ENCODE measurements around the gene RASAL3. TPM values are rescaled to one million over a fixed set of nuclear protein-coding genes. Genes with fewer than 3 reads are reported as not detected.

RASAL3 gene
- total RNA-seq, 1 donor from 2014 or later = not detected

DNA sequence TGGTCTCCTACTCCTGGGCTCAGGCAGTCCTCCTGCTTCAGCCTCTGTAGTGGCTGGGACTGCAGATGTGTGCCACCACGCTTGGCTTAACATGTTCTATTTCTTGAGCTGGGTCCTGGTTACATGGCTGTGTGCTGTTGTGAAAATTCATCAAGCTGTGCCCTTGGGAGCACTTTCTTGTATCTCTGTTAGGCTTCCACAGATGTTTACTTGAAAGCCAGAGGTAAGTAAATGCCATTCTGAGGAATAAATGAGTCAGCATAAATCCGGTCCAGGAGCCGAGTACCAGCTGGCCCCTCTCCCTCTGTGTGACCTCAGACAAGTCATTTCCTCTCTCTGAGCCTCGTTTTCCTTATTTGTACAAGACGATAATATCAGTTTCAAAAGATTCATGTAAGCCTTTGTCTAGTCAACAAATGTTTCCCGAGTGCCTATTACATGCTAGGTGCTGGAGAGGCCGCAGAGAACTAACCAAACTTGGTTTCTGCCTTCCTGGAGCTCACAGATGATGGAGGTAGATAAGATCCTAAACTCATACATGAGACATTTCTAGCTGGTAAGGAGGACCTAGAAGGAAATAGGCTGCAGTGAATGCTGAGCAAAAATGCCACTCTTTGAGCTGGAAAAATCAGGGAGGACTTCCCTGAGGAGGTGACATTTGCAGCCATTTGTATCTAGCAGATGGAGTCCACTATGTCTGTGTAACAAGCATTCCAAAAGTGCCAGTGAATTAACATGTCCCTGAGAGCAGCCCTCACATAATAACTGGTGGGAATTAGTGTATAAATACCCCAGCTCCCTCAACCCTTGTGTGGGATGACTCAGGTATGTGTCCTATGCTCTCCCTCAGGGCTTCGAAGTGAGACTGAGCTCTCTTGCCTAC is 2.7 kb upstream of the RASAL3 start:
- H3K27me3 Mint-ChIP-seq (ENCODE audit: unreplicated experiment) = peaks cover 22% of the 10 kb centered on the region
- no peak for TF ChIP-seq CTCF (IDR thresholded peaks at IDR 0.05)
- H3K36me3 Mint-ChIP-seq (ENCODE audit: unreplicated experiment) = no peaks in the 10 kb centered on the region
- DNase-seq (ENCODE audit: extremely low spot score, unreplicated experiment) = no peak
- H3K4me3 Mint-ChIP-seq (ENCODE audit: unreplicated experiment) = no peak overlapping the region
- H3K27ac Mint-ChIP-seq (ENCODE audit: unreplicated experiment) = no peak overlapping the region
- H3K4me1 Mint-ChIP-seq (ENCODE audit: unreplicated experiment) = no peaks in the 10 kb centered on the region
- H3K9me3 Mint-ChIP-seq (ENCODE audit: unreplicated experiment) = no peaks in the 10 kb centered on the region

DNA sequence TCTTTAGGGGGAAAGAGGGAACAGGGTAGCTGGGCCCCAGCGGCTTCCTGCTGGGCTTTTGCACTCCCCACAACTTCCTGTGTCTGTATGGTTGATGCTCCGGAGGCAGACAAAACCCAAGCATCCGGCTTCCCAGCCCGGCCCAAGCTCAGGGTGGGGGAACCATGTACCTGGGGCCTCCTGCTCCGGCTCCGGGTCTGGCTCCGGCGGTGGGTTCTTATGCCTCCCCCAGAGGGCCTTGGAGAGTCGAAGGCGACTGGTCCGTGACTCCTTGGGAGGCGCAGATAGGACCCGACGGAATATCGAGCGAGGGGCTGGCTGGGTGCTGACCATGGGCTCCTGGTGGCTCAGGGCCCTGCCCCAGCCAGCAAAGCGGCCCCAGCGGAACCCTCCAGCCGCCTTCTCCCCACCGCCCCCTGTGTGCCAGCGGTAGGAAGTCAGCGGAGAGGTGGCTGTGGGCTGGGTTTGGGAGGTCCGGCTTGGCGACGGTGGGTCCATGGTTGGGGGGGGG is 428 bp downstream of the RASAL3 start:
- H3K4me3 Mint-ChIP-seq (ENCODE audit: unreplicated experiment) = no peak overlapping the region
- peaks cover 20% of the 10 kb centered on the region for H3K27me3 Mint-ChIP-seq (ENCODE audit: unreplicated experiment)
- TF ChIP-seq CTCF (IDR thresholded peaks at IDR 0.05) = no peak
- DNase-seq (ENCODE audit: extremely low spot score, unreplicated experiment) = no peak
- H3K36me3 Mint-ChIP-seq (ENCODE audit: unreplicated experiment) = no peaks in the 10 kb centered on the region
- H3K9me3 Mint-ChIP-seq (ENCODE audit: unreplicated experiment) = no peaks in the 10 kb centered on the region
- H3K4me1 Mint-ChIP-seq (ENCODE audit: unreplicated experiment) = no peaks in the 10 kb centered on the region
- no peak overlapping the region for H3K27ac Mint-ChIP-seq (ENCODE audit: unreplicated experiment)

DNA sequence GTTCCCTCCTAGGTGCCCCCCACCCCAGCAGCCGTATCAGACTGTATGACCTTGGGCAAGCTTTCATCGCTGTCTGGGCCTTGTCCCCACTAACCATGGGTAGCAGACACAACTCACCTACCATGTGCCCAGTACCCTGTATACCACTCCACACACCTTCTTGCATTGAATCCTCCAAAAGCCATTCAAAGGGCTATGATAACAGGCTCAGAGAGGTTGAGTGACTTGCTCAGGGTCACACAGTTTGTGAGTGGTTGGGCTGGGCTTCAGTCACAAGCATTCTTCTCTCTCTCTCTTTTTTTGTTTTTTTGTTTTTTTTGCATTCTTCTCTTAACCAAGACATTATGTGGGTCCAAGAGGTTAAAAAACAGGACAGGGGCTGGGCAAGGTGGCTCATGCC is 2.6 kb downstream of the RASAL3 start:
- H3K9me3 Mint-ChIP-seq (ENCODE audit: unreplicated experiment) = no peaks in the 10 kb centered on the region
- peaks cover 3% of the 10 kb centered on the region for H3K4me1 Mint-ChIP-seq (ENCODE audit: unreplicated experiment)
- TF ChIP-seq CTCF (IDR thresholded peaks at IDR 0.05) = no peak
- no peak for DNase-seq (ENCODE audit: extremely low spot score, unreplicated experiment)
- H3K27ac Mint-ChIP-seq (ENCODE audit: unreplicated experiment) = no peak overlapping the region
- no peak overlapping the region for H3K4me3 Mint-ChIP-seq (ENCODE audit: unreplicated experiment)
- peaks cover 22% of the 10 kb centered on the region for H3K27me3 Mint-ChIP-seq (ENCODE audit: unreplicated experiment)
- no peaks in the 10 kb centered on the region for H3K36me3 Mint-ChIP-seq (ENCODE audit: unreplicated experiment)

DNA sequence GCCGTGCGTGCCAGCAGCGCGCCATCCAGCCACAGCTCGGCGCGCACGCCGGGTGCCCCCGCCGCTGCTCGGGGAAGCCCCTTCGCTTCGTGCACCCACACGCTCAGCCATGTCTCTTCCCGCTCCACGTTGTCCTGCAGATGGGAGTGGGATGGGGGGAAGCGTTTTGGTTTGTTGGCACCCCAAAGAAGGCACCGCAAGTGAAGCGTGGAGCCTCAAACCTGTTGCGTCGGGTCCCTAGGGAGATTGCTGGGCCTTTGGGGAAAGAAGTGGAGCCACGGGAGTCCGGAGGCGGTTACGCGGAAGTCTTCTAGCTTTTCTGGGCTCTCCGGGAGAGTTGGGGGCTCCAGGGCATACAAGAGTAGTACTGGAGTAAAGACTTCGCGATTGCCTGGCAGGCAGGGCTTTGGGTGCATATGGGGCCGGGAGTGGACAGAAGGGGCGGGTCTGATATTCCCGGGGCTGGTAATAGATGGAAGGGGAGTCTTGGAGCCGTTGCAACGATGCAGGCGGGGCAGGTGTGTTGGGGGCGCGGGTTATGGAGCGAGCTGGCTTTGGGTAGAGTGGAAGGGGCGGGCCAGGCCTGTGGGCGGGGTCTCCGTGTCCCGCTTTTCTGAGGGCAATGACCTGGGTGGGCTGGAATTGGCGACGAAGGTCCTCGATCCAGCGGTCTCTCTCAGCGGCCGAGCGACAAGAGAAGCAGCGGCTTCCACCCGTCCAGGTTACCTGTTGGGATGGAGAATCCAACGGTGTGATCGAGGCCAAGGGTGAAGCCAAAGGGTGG is 6.5 kb downstream of the RASAL3 start:
- Mint-ChIP-seq H3K27ac (ENCODE audit: unreplicated experiment) (no peak overlapping the region), H3K4me1 (ENCODE audit: unreplicated experiment) (peaks cover 10% of the 10 kb centered on the region), H3K4me3 (ENCODE audit: unreplicated experiment) (no peak overlapping the region), H3K9me3 (ENCODE audit: unreplicated experiment) (no peaks in the 10 kb centered on the region), H3K27me3 (ENCODE audit: unreplicated experiment) (peaks cover 33% of the 10 kb centered on the region), H3K36me3 (ENCODE audit: unreplicated experiment) (no peaks in the 10 kb centered on the region)
- DNase-seq (ENCODE audit: extremely low spot score, unreplicated experiment) = no peak
- TF ChIP-seq CTCF (IDR thresholded peaks at IDR 0.05) = no peak
